GM12878 (cell line): ENCODE data around the gene C17orf113. TPM values are rescaled to one million over a fixed set of nuclear protein-coding genes. Genes with fewer than 3 reads are reported as not detected.
A peak's percentile ranks its signal among the peaks of the same experiment; 100 is the strongest.

ENCODE experiments used
- ATAC-seq: fragments of 200-7000 bp; cut with Tn5 transposase; 3 replicates; pipeline ENCODE4 v1.9.1; 2020; ENCODE audit warnings: mild to moderate bottlenecking, moderate library complexity
- BruUV-seq: library from RNA; stranded (reverse); fragments of 400-500 nt; replicated peaks from 2 replicates; lab custom pipeline; 2021; lab: Mats Ljungman, UMichigan
- CTCF ChIA-PET: fragments of 300-600 bp; sonication (Branson Sonifier 250); formaldehyde crosslinking; extraction: SDS; loops from one replicate; lab custom pipeline; 2021; ENCODE audit warnings: inconsistent platforms; lab: Yijun Ruan, JAX
- POLR2A ChIA-PET: fragments of 350-600 bp; formaldehyde crosslinking; extraction: SDS; loops from one replicate; lab custom pipeline; 2021; ENCODE audit warnings: inconsistent platforms; lab: Charles Lee
- RAD21 ChIA-PET: fragments of 300-600 bp; sonication (Branson Sonifier 250); formaldehyde crosslinking; loops from one replicate; lab custom pipeline; 2023; ENCODE audit warnings: antibody characterized with exemption; ENCODE audit not compliant: unreplicated experiment; lab: Charles Lee
- SMC1A ChIA-PET: fragments of 300-600 bp; sonication (Branson Sonifier 250); formaldehyde crosslinking; loops from one replicate; lab custom pipeline; 2023; ENCODE audit not compliant: unreplicated experiment, uncharacterized antibody; lab: Charles Lee
- DNase-seq: peaks from one replicate; pipeline ENCODE4 v3.0.0-alpha.2; 2011; ENCODE audit warnings: low read depth, low spot score
- FAIRE-seq: peaks from 3 replicates; lab custom pipeline; 2011; peaks lifted over from hg19 to GRCh38; lab: Jason Lieb, UNC
- H2AFZ ChIP-seq: 2 replicates; pipeline ENCODE4 v1.6.0; 2011; ENCODE audit warnings: low read depth, low read length, control low read depth; ENCODE audit not compliant: control insufficient read depth
- H3K27ac ChIP-seq: 2 replicates; pipeline ENCODE4 v1.5.1; 2011; ENCODE audit warnings: control low read depth; ENCODE audit not compliant: control insufficient read depth, insufficient read depth
- H3K27me3 ChIP-seq, 2 experiments: replicated peaks in 1 of 2; 2 replicates each; pipeline versions ENCODE4 v1.6.0 to v1.6.1; 2011; ENCODE audit warnings: low read length in 1 of 2; ENCODE audit not compliant: control insufficient read depth in 2 of 2, insufficient read depth in 2 of 2
- H3K36me3 ChIP-seq, 2 experiments: 2 replicates each; pipeline ENCODE4 v1.5.1; 2011; ENCODE audit warnings: low read length in 1 of 2; ENCODE audit not compliant: control insufficient read depth in 2 of 2, insufficient read depth in 2 of 2
- H3K4me1 ChIP-seq: 2 replicates; pipeline ENCODE4 v1.6.1; 2011; ENCODE audit warnings: mild to moderate bottlenecking, low read length, moderate library complexity, mixed read lengths; ENCODE audit not compliant: control insufficient read depth, insufficient read depth
- H3K4me2 ChIP-seq: 2 replicates; pipeline ENCODE4 v1.6.0; 2011; ENCODE audit warnings: control low read depth; ENCODE audit not compliant: control insufficient read depth, insufficient read depth
- H3K4me3 ChIP-seq: fragments of 200-600 bp; sonication (generic); 2 replicates; pipeline ENCODE4 v1.5.1; 2016
- H3K79me2 ChIP-seq: 2 replicates; pipeline ENCODE4 v1.6.0; 2011; ENCODE audit warnings: low read length; ENCODE audit not compliant: control insufficient read depth, insufficient read depth
- H3K9ac ChIP-seq: 2 replicates; pipeline ENCODE4 v1.8.0; 2011; ENCODE audit warnings: low read length, control low read depth, mixed read lengths; ENCODE audit not compliant: control insufficient read depth, insufficient read depth
- H3K9me3 ChIP-seq: replicated peaks from 3 replicates; pipeline ENCODE4 v1.5.1; 2011; ENCODE audit warnings: mild to moderate bottlenecking, low read length; ENCODE audit not compliant: control insufficient read depth, insufficient read depth
- H4K20me1 ChIP-seq: 2 replicates; pipeline ENCODE4 v1.6.0; 2011; ENCODE audit not compliant: control insufficient read depth, insufficient read depth
- BACH1 ChIP-seq: fragments of 450-650 bp; IDR thresholded peaks from 2 replicates; pipeline ENCODE4 v1.6.1; 2017; ENCODE audit warnings: mild to moderate bottlenecking, borderline replicate concordance
- CBX5 ChIP-seq: sonication (generic); IDR thresholded peaks from 2 replicates; pipeline ENCODE4 v1.6.1; 2016; ENCODE audit warnings: low read depth, moderate library complexity, mild to moderate bottlenecking, inconsistent platforms
- CREB1 ChIP-seq: IDR thresholded peaks from 2 replicates; pipeline ENCODE4 v1.6.1; 2012; ENCODE audit warnings: low read depth, mild to moderate bottlenecking, inconsistent platforms
- ETV6 ChIP-seq, 2 experiments: fragments of 450-650 bp in 1 of 2; IDR thresholded peaks in 1 of 2; conservative IDR thresholded peaks in 1 of 2; 2 replicates each; pipeline ENCODE4 v1.6.1; 2014; ENCODE audit warnings: antibody characterized with exemption in 1 of 2, borderline replicate concordance in 1 of 2, low read depth in 1 of 2, mild to moderate bottlenecking in 1 of 2, moderate library complexity in 1 of 2
- IKZF1 ChIP-seq: fragments of 450-650 bp; conservative IDR thresholded peaks from 2 replicates; pipeline ENCODE4 v1.6.1; 2017; ENCODE audit warnings: antibody characterized with exemption, mild to moderate bottlenecking
- KAT2A ChIP-seq: conservative IDR thresholded peaks from 2 replicates; pipeline ENCODE4 v1.6.1; 2011; ENCODE audit warnings: low read depth, low read length; ENCODE audit not compliant: control insufficient read depth
- MXI1 ChIP-seq: fragments of 150-350 bp; IDR thresholded peaks from 2 replicates; pipeline ENCODE4 v1.6.1; 2011; ENCODE audit warnings: low read depth, mild to moderate bottlenecking, inconsistent platforms, low read length, improper control_type of control experiment
- NRF1 ChIP-seq: conservative IDR thresholded peaks from 2 replicates; pipeline ENCODE4 v1.6.1; 2011; ENCODE audit warnings: mild to moderate bottlenecking, low read depth, low read length, improper control_type of control experiment
- POLR2A ChIP-seq: IDR thresholded peaks from 2 replicates; pipeline ENCODE4 v1.6.1; 2011; ENCODE audit warnings: low read depth, mild to moderate bottlenecking, low read length
- POLR2AphosphoS2 ChIP-seq: IDR thresholded peaks from 2 replicates; pipeline ENCODE4 v1.6.1; 2011; ENCODE audit warnings: low read depth, mild to moderate bottlenecking, low read length, improper control_type of control experiment, moderate library complexity
- RAD21 ChIP-seq: IDR thresholded peaks from 2 replicates; pipeline ENCODE4 v1.6.1; 2011; ENCODE audit warnings: mild to moderate bottlenecking, low read depth, low read length, moderate library complexity; ENCODE audit not compliant: insufficient read depth
- REST ChIP-seq: IDR thresholded peaks from 2 replicates; pipeline ENCODE4 v1.6.1; 2012; ENCODE audit warnings: mild to moderate bottlenecking, low read depth, low read length
- SMAD5 ChIP-seq: IDR thresholded peaks from 2 replicates; pipeline ENCODE4 v1.6.1; 2016; ENCODE audit warnings: antibody characterized with exemption, low read depth
- ZNF622 ChIP-seq: fragments of 450-650 bp; IDR thresholded peaks from 2 replicates; pipeline ENCODE4 v1.6.1; 2017; ENCODE audit warnings: mild to moderate bottlenecking, inconsistent platforms
- WGBS: methylation state at CpG from one replicate; pipeline ENCODE4 v1.1.6; 2016; ENCODE audit warnings: low lambda C conversion rate; ENCODE audit not compliant: insufficient replicate concordance, insufficient coverage; ENCODE audit errors: missing lambda C conversion rate; 5-methylcytosine and 5-hydroxymethylcytosine counted together
- in situ Hi-C: fragments of 300-500 bp; cut with MboI; formaldehyde crosslinking; loops from 9 replicates; pipeline ENCODE4 v1.14.3; 2018; ENCODE audit warnings: mixed read lengths
- intact Hi-C: fragments of 100-400 bp; cut with micrococcal nuclease; formaldehyde crosslinking; loops from one replicate; pipeline ENCODE4 v1.14.2; 2022; ENCODE audit not compliant: unreplicated experiment
- polyA plus RNA-seq, 11 experiments: library from polyadenylated mRNA; depleted of rRNA in 4 of 11; unstranded in 6 of 11; stranded (reverse) in 5 of 11; fragments of >200 nt; fragmentation: Nextera tagmentation in 4 of 11; fragmentation: Illumina TruSeq in 1 of 11; extraction: Ambion mirVana in 4 of 11; extraction: Trizol in 1 of 11; gene quantifications; 1 replicate in 1 of 11; 2 replicates in 10 of 11; pipeline versions ENCODE4 v1.2.1 to v1.2.3, GENCODE V29; 2011 to 2016; ENCODE audit warnings: inconsistent platforms in 2 of 11, missing spikeins in 2 of 11, low read depth in 1 of 11
- total RNA-seq, 4 experiments: library from RNA; depleted of rRNA in 3 of 4; stranded (reverse); fragments of >200 nt in 3 of 4; fragmentation: Illumina TruSeq in 1 of 4; extraction: Trizol in 1 of 4; gene quantifications; 2 replicates each; pipeline versions ENCODE4 v1.2.1 to v1.2.3, GENCODE V29; 2013 to 2021
- TF ChIP-seq, protein P1 (sequence below): IDR thresholded peaks from 2 replicates; pipeline ENCODE4 v1.6.1; 2012; ENCODE audit warnings: low read depth, low read length, improper control_type of control experiment

C17orf113 gene
- total and polyA plus RNA-seq, 10 of the 15 experiments (the other 5 are each of a cell fraction or from before 2014, with no cell fraction given), result 0.03 to 0.17 (median 0.08) TPM; not detected in 3

- no peaks in the 10 kb centered on the region for H3K9me3 ChIP-seq
- ChIA-PET SMC1A (interaction anchor here (1.2 to 1.3 kb wide), 2 partner anchors 15 to 133 kb away, joined by 4 to 7 read pairs; partner anchors contain the start of gene DHX58), POLR2A (interaction anchor here (1.1 to 1.4 kb wide), 2 partner anchors 11 to 14 kb away, joined by 3 read pairs; partner anchors contain the start of gene DHX58), RAD21 (interaction anchor here (0.5 to 1.7 kb wide), 5 partner anchors 29 to 553 kb away, joined by 3 to 4 read pairs (median 3); partner anchors contain the start of gene ODAD4), CTCF (interaction anchor here (0.7 to 2.1 kb wide), 11 partner anchors 9 to 135 kb away, joined by 3 to 7 read pairs (median 3); partner anchors contain the start of gene KCNH4)
- H3K9ac ChIP-seq, result no peak within 1 kb of the TSS; the same call in 1 of the 2 replicates
- no peak within 1 kb of the TSS; the same call in 1 of the 2 replicates for H3K4me3 ChIP-seq
- in situ Hi-C loops (no loop called here), intact Hi-C loops (no loop called here)
- DNase-seq, result no peak
- no TSS peak for BruUV-seq
- peaks cover 5% of the 10 kb centered on the region for H3K4me1 ChIP-seq
- no peaks in the 10 kb centered on the region for H3K79me2 ChIP-seq
- TF ChIP-seq REST, result no peak
- TF ChIP-seq ZNF622, result no peak
- TF ChIP-seq KAT2A, result no peak
- no peak for TF ChIP-seq MXI1
- TF ChIP-seq, protein P1, sequence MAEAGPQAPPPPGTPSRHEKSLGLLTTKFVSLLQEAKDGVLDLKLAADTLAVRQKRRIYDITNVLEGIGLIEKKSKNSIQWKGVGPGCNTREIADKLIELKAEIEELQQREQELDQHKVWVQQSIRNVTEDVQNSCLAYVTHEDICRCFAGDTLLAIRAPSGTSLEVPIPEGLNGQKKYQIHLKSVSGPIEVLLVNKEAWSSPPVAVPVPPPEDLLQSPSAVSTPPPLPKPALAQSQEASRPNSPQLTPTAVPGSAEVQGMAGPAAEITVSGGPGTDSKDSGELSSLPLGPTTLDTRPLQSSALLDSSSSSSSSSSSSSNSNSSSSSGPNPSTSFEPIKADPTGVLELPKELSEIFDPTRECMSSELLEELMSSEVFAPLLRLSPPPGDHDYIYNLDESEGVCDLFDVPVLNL, result no peak
- TF ChIP-seq IKZF1, result no peak
- TF ChIP-seq POLR2AphosphoS2, result no peak
- TF ChIP-seq NRF1, result no peak
- no peak for TF ChIP-seq ETV6 (conservative IDR thresholded peaks at IDR 0.05 in 1 of 2, IDR thresholded peaks at IDR 0.05 in 1 of 2; ENCODE audit: borderline replicate concordance in 1 of 2, low read depth in 1 of 2)
- TF ChIP-seq CBX5, result no peak
- no peak for TF ChIP-seq SMAD5
- TF ChIP-seq POLR2A, result no peak
- TF ChIP-seq RAD21, result no peak
- TF ChIP-seq BACH1, result no peak
- TF ChIP-seq CREB1, result no peak
- FAIRE-seq, result no peak
- 13% methylated on average over 45 of the region's 52 CpGs for WGBS
- peaks cover 1 to 6% of the 10 kb centered on the region in 2 experiments; a peak in 1 of 4 replicates for H3K27me3 ChIP-seq
- peak; percentile 69 for ATAC-seq
- peak within 1 kb of the TSS; percentile 36 for H3K4me2 ChIP-seq
- no peaks in the 10 kb centered on the region for H3K36me3 ChIP-seq
- 0 out of 2 replicates have a peak, but pooled peaks cover 3% of the 10 kb centered on the region for H4K20me1 ChIP-seq
- no peak within 1 kb of the TSS for H3K27ac ChIP-seq
- peak within 1 kb of the TSS; percentile 51 for H2AFZ ChIP-seq
These were observed 47.6 kb upstream of the C17orf113 start, which contains the start of gene ZNF385C for GRCh38 chr17:42097691-42098631. ZNF385C (minus strand) TSS chr17:42098473; CDS start chr17:42063056, 35,417 bp downstream.
